Measurements from ENCODE around the gene FRMD4A. TPM values are rescaled to one million over a fixed set of nuclear protein-coding genes. Genes with fewer than 3 reads are reported as not detected.

FRMD4A gene
- total RNA-seq, 2 experiments from 2014 or later, result 0.17 TPM; not detected in 1

- Histone ChIP-seq H3K9me3 (ENCODE audit: low read length) (no peaks in the 10 kb centered on the region), H3K9me2 (ENCODE audit: insufficient read depth, low read length) (no peaks in the 10 kb centered on the region), H3K4me1 (ENCODE audit: insufficient read depth, low read length, poor library complexity, severe bottlenecking) (no peaks in the 10 kb centered on the region), H4K20me1 (ENCODE audit: insufficient read depth, low read length) (no peaks in the 10 kb centered on the region), H3K4me3 (ENCODE audit: low read depth, low read length, poor library complexity, severe bottlenecking) (no peak overlapping the region), H3K4me2 (ENCODE audit: low read length) (no peak overlapping the region), H2AFZ (ENCODE audit: low read length) (no peak overlapping the region), H3K36me3 (ENCODE audit: insufficient read depth, low read length) (no peaks in the 10 kb centered on the region), H3K27ac (ENCODE audit: low read depth, low read length, poor library complexity, severe bottlenecking) (no peak overlapping the region), H3K79me2 (ENCODE audit: insufficient read depth, low read depth, low read length) (no peaks in the 10 kb centered on the region)
- intact Hi-C loops (cut with micrococcal nuclease; ENCODE audit: unreplicated experiment), result no loop called here
- ChIA-PET CTCF (ENCODE audit: unreplicated experiment) (no interaction called here), POLR2A (interaction anchor here (0.7 kb wide), 1 partner anchor 20 kb away, joined by 3 read pairs; no protein-coding TSS in a partner anchor)
- DNase-seq (ENCODE audit: low spot score), result no peak
- TF ChIP-seq EZH2phosphoT487 (IDR thresholded peaks at IDR 0.05; ENCODE audit: borderline replicate concordance, low read depth, low read length), result no peak
- TF ChIP-seq, protein P1, sequence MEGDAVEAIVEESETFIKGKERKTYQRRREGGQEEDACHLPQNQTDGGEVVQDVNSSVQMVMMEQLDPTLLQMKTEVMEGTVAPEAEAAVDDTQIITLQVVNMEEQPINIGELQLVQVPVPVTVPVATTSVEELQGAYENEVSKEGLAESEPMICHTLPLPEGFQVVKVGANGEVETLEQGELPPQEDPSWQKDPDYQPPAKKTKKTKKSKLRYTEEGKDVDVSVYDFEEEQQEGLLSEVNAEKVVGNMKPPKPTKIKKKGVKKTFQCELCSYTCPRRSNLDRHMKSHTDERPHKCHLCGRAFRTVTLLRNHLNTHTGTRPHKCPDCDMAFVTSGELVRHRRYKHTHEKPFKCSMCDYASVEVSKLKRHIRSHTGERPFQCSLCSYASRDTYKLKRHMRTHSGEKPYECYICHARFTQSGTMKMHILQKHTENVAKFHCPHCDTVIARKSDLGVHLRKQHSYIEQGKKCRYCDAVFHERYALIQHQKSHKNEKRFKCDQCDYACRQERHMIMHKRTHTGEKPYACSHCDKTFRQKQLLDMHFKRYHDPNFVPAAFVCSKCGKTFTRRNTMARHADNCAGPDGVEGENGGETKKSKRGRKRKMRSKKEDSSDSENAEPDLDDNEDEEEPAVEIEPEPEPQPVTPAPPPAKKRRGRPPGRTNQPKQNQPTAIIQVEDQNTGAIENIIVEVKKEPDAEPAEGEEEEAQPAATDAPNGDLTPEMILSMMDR (conservative IDR thresholded peaks at IDR 0.05; ENCODE audit: low read length), result no peak
- no TSS peak for BruUV-seq (replicated peaks)
Observed at GRCh38 chr10:13700473-13701144, 630.1 kb downstream of the FRMD4A start.

GRCh38 chr10:13699216-13699615 is 631.5 kb downstream of the FRMD4A start:
- no peaks in the 10 kb centered on the region for H4K20me1 ChIP-seq (ENCODE audit: insufficient read depth, low read length)
- DNase-seq (ENCODE audit: low spot score), result no peak
- ChIA-PET CTCF (ENCODE audit: unreplicated experiment) (no interaction called here), POLR2A (interaction anchor here (0.7 kb wide), 1 partner anchor 13 kb away, joined by 5 read pairs; no protein-coding TSS in a partner anchor)
- no peak overlapping the region for H3K4me3 ChIP-seq (ENCODE audit: low read depth, low read length, poor library complexity, severe bottlenecking)
- H3K27ac ChIP-seq (ENCODE audit: low read depth, low read length, poor library complexity, severe bottlenecking), result no peak overlapping the region
- H3K4me1 ChIP-seq (ENCODE audit: insufficient read depth, low read length, poor library complexity, severe bottlenecking), result no peaks in the 10 kb centered on the region
- intact Hi-C loops (cut with micrococcal nuclease; ENCODE audit: unreplicated experiment), result no loop called here
- BruUV-seq (replicated peaks), result no TSS peak
- H3K9me2 ChIP-seq (ENCODE audit: insufficient read depth, low read length), result no peaks in the 10 kb centered on the region
- no peaks in the 10 kb centered on the region for H3K79me2 ChIP-seq (ENCODE audit: insufficient read depth, low read depth, low read length)
- no peak overlapping the region for H2AFZ ChIP-seq (ENCODE audit: low read length)
- TF ChIP-seq, protein P1 (conservative IDR thresholded peaks at IDR 0.05; ENCODE audit: low read length), result no peak
- TF ChIP-seq EZH2phosphoT487 (IDR thresholded peaks at IDR 0.05; ENCODE audit: borderline replicate concordance, low read depth, low read length), result no peak
- no peak overlapping the region for H3K4me2 ChIP-seq (ENCODE audit: low read length)
- H3K9me3 ChIP-seq (ENCODE audit: low read length), result no peaks in the 10 kb centered on the region
- H3K36me3 ChIP-seq (ENCODE audit: insufficient read depth, low read length), result no peaks in the 10 kb centered on the region

DNA sequence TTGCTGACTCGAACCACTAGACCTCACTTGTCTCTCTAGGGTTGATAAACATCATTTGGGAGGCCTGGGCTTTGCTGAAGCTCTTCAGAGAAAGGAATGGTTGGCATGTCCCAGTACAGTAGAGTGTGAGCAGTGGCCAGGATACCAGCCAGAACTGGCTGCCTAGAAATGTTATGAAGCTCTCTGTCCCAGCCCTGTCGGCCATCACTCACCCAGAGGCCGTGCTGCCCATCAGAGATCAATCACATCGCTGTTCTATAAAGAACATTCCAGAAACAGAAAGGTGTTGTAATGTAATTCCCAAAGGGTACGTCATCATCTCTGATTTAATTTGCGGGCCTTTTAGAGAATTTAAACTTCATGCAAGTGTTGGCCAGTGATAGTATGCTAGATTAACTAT is 632.5 kb downstream of the FRMD4A start:
- Histone ChIP-seq H3K27ac (ENCODE audit: low read depth, low read length, poor library complexity, severe bottlenecking) (no peak overlapping the region), H3K79me2 (ENCODE audit: insufficient read depth, low read depth, low read length) (no peaks in the 10 kb centered on the region), H3K4me2 (ENCODE audit: low read length) (no peak overlapping the region), H3K36me3 (ENCODE audit: insufficient read depth, low read length) (no peaks in the 10 kb centered on the region), H3K9me3 (ENCODE audit: low read length) (no peaks in the 10 kb centered on the region), H3K9me2 (ENCODE audit: insufficient read depth, low read length) (no peaks in the 10 kb centered on the region), H3K4me3 (ENCODE audit: low read depth, low read length, poor library complexity, severe bottlenecking) (no peak overlapping the region), H4K20me1 (ENCODE audit: insufficient read depth, low read length) (no peaks in the 10 kb centered on the region), H3K4me1 (ENCODE audit: insufficient read depth, low read length, poor library complexity, severe bottlenecking) (no peaks in the 10 kb centered on the region), H2AFZ (ENCODE audit: low read length) (no peak overlapping the region)
- no TSS peak for BruUV-seq (replicated peaks)
- DNase-seq (ENCODE audit: low spot score), result no peak
- intact Hi-C loops (cut with micrococcal nuclease; ENCODE audit: unreplicated experiment), result no loop called here
- TF ChIP-seq, protein P1 (conservative IDR thresholded peaks at IDR 0.05; ENCODE audit: low read length), result no peak
- TF ChIP-seq EZH2phosphoT487 (IDR thresholded peaks at IDR 0.05; ENCODE audit: borderline replicate concordance, low read depth, low read length), result no peak
- CTCF ChIA-PET (ENCODE audit: unreplicated experiment), result no interaction called here
- POLR2A ChIA-PET, result interaction anchor here (0.7 kb wide), 1 partner anchor 71 kb away, joined by 3 read pairs; no protein-coding TSS in a partner anchor
